ENCODE measurements around the gene TRAF3IP1. TPM values are rescaled to one million over a fixed set of nuclear protein-coding genes. Genes with fewer than 3 reads are reported as not detected.
A peak's percentile ranks its signal among the peaks of the same experiment; 100 is the strongest.
"Not testable (repeated sequence)": the region's sequence is repeated elsewhere in the genome, so short reads cannot be mapped to it uniquely, and the experiment has no call there.

Gene TRAF3IP1
- total RNA-seq, result 10 to 100 TPM; 21.0 to 21.5 TPM
- polyA plus RNA-seq, result 10 to 100 TPM; 14.4 to 15.8 TPM
- long read RNA-seq, donor 1, partial matches to known transcripts, result 2 of 6 reads
- long read RNA-seq, donor 1, other reads (novel, unspliced or antisense), result 4 of 6 reads
- long read RNA-seq, donor 2, partial matches to known transcripts, result 3 of 12 reads
- long read RNA-seq, donor 2, other reads (novel, unspliced or antisense), result 9 of 12 reads

GRCh38 chr2:238320246-238320647 is at the start of gene TRAF3IP1:
TRAF3IP1 (plus strand) TSS chr2:238320518; CDS start chr2:238320663, 145 bp downstream.
- no peaks in the 10 kb centered on the region for H3K9me3 ChIP-seq (ENCODE audit: control insufficient read depth, low read length)
- whole genome bisulfite sequencing, 2 donors, result 1% methylated on average over 40 to 58 of the region's 58 CpGs
- no peaks in the 10 kb centered on the region for H3K36me3 ChIP-seq (ENCODE audit: control insufficient read depth in 1 of 2, insufficient read depth in 2 of 2, low read length in 1 of 2)
- DNase-seq, result peak; percentile 95 to 98
- intact Hi-C loops (cut with DNase I), result loop anchor here in 1 of 2 donors (2.0 kb wide), 1 partner anchor 33 kb away; no protein-coding TSS in a partner anchor
- no peaks in the 10 kb centered on the region for H3K4me1 ChIP-seq (ENCODE audit: control insufficient read depth in 1 of 2, insufficient read depth in 2 of 2, low read length in 2 of 2)
- no peaks in the 10 kb centered on the region for H3K27me3 ChIP-seq (ENCODE audit: control insufficient read depth in 1 of 2, insufficient read depth in 2 of 2, low read length in 1 of 2)
- peak within 1 kb of the TSS in 1 of 2 donors; percentile 42 for H3K27ac ChIP-seq (ENCODE audit: low read depth in 1 of 2, low read length in 2 of 2)
- ATAC-seq (ENCODE audit: low FRiP score), result peak; percentile 98
- peak within 1 kb of the TSS; percentile 82 to 96 for H3K4me3 ChIP-seq (ENCODE audit: low read length in 2 of 2)

GRCh38 chr2:238270606-238271005 is 49.7 kb upstream of the TRAF3IP1 start:
- Histone ChIP-seq H3K4me1 (ENCODE audit: control insufficient read depth in 1 of 2, insufficient read depth in 2 of 2, low read length in 2 of 2) (no peaks in the 10 kb centered on the region), H3K36me3 (ENCODE audit: control insufficient read depth in 1 of 2, insufficient read depth in 2 of 2, low read length in 1 of 2) (peaks cover 3 to 5% of the 10 kb centered on the region in 2 donors), H3K9me3 (ENCODE audit: control insufficient read depth, low read length) (no peaks in the 10 kb centered on the region), H3K27ac (ENCODE audit: low read depth in 1 of 2, low read length in 2 of 2) (no peak overlapping the region), H3K27me3 (ENCODE audit: control insufficient read depth in 1 of 2, insufficient read depth in 2 of 2, low read length in 1 of 2) (no peaks in the 10 kb centered on the region), H3K4me3 (ENCODE audit: low read length in 2 of 2) (no peak overlapping the region)
- intact Hi-C loops (cut with DNase I), result no loop called here
- 83 to 89% methylated on average over 7 to 9 of the region's 9 CpGs for WGBS, 2 donors
- peak in 1 of 2 donors; percentile 29 for DNase-seq
- ATAC-seq (ENCODE audit: low FRiP score), result no peak

- Histone ChIP-seq H3K27ac (ENCODE audit: low read depth in 1 of 2, low read length in 2 of 2) (no peak overlapping the region), H3K36me3 (ENCODE audit: control insufficient read depth in 1 of 2, insufficient read depth in 2 of 2, low read length in 1 of 2) (peaks cover 3 to 5% of the 10 kb centered on the region in 2 donors)
These were observed 49.2 kb upstream of the TRAF3IP1 start for GRCh38 chr2:238271061-238271554.

GRCh38 chr2:238271686-238272085 is 48.6 kb upstream of the TRAF3IP1 start:
- H3K4me1 ChIP-seq (ENCODE audit: control insufficient read depth in 1 of 2, insufficient read depth in 2 of 2, low read length in 2 of 2); ATAC-seq (ENCODE audit: low FRiP score); H3K9me3 ChIP-seq (ENCODE audit: control insufficient read depth, low read length); H3K36me3 ChIP-seq (ENCODE audit: control insufficient read depth in 1 of 2, insufficient read depth in 2 of 2, low read length in 1 of 2); H3K4me3 ChIP-seq (ENCODE audit: low read length in 2 of 2); H3K27me3 ChIP-seq (ENCODE audit: control insufficient read depth in 1 of 2, insufficient read depth in 2 of 2, low read length in 1 of 2); H3K27ac ChIP-seq (ENCODE audit: low read depth in 1 of 2, low read length in 2 of 2); intact Hi-C loops (cut with DNase I): not testable (repeated sequence)
- 74 to 76% methylated on average over 8 of the region's 8 CpGs for WGBS, 2 donors
- DNase-seq, result peak in 1 of 2 donors; percentile 32

More at GRCh38 chr2:238271061-238271554, 49.2 kb upstream of the TRAF3IP1 start:
- DNase-seq (peak in 1 of 2 donors; percentile 28), ATAC-seq (ENCODE audit: low FRiP score) (no peak)
- intact Hi-C loops (cut with DNase I), result no loop called here
- 82 to 85% methylated on average over 13 of the region's 13 CpGs for WGBS, 2 donors
- Histone ChIP-seq H3K4me3 (ENCODE audit: low read length in 2 of 2) (no peak overlapping the region), H3K4me1 (ENCODE audit: control insufficient read depth in 1 of 2, insufficient read depth in 2 of 2, low read length in 2 of 2) (no peaks in the 10 kb centered on the region), H3K27me3 (ENCODE audit: control insufficient read depth in 1 of 2, insufficient read depth in 2 of 2, low read length in 1 of 2) (no peaks in the 10 kb centered on the region), H3K9me3 (ENCODE audit: control insufficient read depth, low read length) (no peaks in the 10 kb centered on the region)

- DNase-seq (peak in 1 of 2 donors; percentile 15), ATAC-seq (ENCODE audit: low FRiP score) (no peak)
- peaks cover 3 to 5% of the 10 kb centered on the region in 2 donors for H3K36me3 ChIP-seq (ENCODE audit: control insufficient read depth in 1 of 2, insufficient read depth in 2 of 2, low read length in 1 of 2)
- no peaks in the 10 kb centered on the region for H3K9me3 ChIP-seq (ENCODE audit: control insufficient read depth, low read length)
- WGBS, 2 donors, result 93 to 96% methylated on average over 4 of the region's 4 CpGs
- no peak overlapping the region for H3K4me3 ChIP-seq (ENCODE audit: low read length in 2 of 2)
- no peaks in the 10 kb centered on the region for H3K4me1 ChIP-seq (ENCODE audit: control insufficient read depth in 1 of 2, insufficient read depth in 2 of 2, low read length in 2 of 2)
- no peak overlapping the region for H3K27ac ChIP-seq (ENCODE audit: low read depth in 1 of 2, low read length in 2 of 2)
- H3K27me3 ChIP-seq (ENCODE audit: control insufficient read depth in 1 of 2, insufficient read depth in 2 of 2, low read length in 1 of 2), result no peaks in the 10 kb centered on the region
- intact Hi-C loops (cut with DNase I), result no loop called here
These were observed 48.2 kb upstream of the TRAF3IP1 start for GRCh38 chr2:238272156-238272555.

GRCh38 chr2:238273433-238273832 is 46.9 kb upstream of the TRAF3IP1 start:
- H3K36me3 ChIP-seq (ENCODE audit: control insufficient read depth in 1 of 2, insufficient read depth in 2 of 2, low read length in 1 of 2); H3K4me1 ChIP-seq (ENCODE audit: control insufficient read depth in 1 of 2, insufficient read depth in 2 of 2, low read length in 2 of 2); H3K27me3 ChIP-seq (ENCODE audit: control insufficient read depth in 1 of 2, insufficient read depth in 2 of 2, low read length in 1 of 2); H3K4me3 ChIP-seq (ENCODE audit: low read length in 2 of 2); ATAC-seq (ENCODE audit: low FRiP score); H3K27ac ChIP-seq (ENCODE audit: low read depth in 1 of 2, low read length in 2 of 2); intact Hi-C loops (cut with DNase I); H3K9me3 ChIP-seq (ENCODE audit: control insufficient read depth, low read length): not testable (repeated sequence)
- peak in 1 of 2 donors; percentile 41 for DNase-seq
- 90 to 95% methylated on average over 10 of the region's 10 CpGs for WGBS, 2 donors

- Histone ChIP-seq H3K27me3 (ENCODE audit: control insufficient read depth in 1 of 2, insufficient read depth in 2 of 2, low read length in 1 of 2) (no peaks in the 10 kb centered on the region), H3K27ac (ENCODE audit: low read depth in 1 of 2, low read length in 2 of 2) (no peak overlapping the region), H3K36me3 (ENCODE audit: control insufficient read depth in 1 of 2, insufficient read depth in 2 of 2, low read length in 1 of 2) (peaks cover 0 to 3% of the 10 kb centered on the region in 2 donors), H3K4me1 (ENCODE audit: control insufficient read depth in 1 of 2, insufficient read depth in 2 of 2, low read length in 2 of 2) (no peaks in the 10 kb centered on the region), H3K4me3 (ENCODE audit: low read length in 2 of 2) (no peak overlapping the region), H3K9me3 (ENCODE audit: control insufficient read depth, low read length) (no peaks in the 10 kb centered on the region)
- ATAC-seq (ENCODE audit: low FRiP score), result no peak
- no peak for DNase-seq
- WGBS, 2 donors, result 90 to 93% methylated on average over 20 of the region's 20 CpGs
- intact Hi-C loops (cut with DNase I), result no loop called here
These were observed 46.0 kb upstream of the TRAF3IP1 start for GRCh38 chr2:238274152-238274865.

GRCh38 chr2:238277695-238278094 is 42.6 kb upstream of the TRAF3IP1 start:
- Histone ChIP-seq H3K36me3 (ENCODE audit: control insufficient read depth in 1 of 2, insufficient read depth in 2 of 2, low read length in 1 of 2) (no peaks in the 10 kb centered on the region), H3K27me3 (ENCODE audit: control insufficient read depth in 1 of 2, insufficient read depth in 2 of 2, low read length in 1 of 2) (no peaks in the 10 kb centered on the region), H3K4me3 (ENCODE audit: low read length in 2 of 2) (no peak overlapping the region), H3K9me3 (ENCODE audit: control insufficient read depth, low read length) (no peaks in the 10 kb centered on the region), H3K27ac (ENCODE audit: low read depth in 1 of 2, low read length in 2 of 2) (no peak overlapping the region), H3K4me1 (ENCODE audit: control insufficient read depth in 1 of 2, insufficient read depth in 2 of 2, low read length in 2 of 2) (no peaks in the 10 kb centered on the region)
- DNase-seq (peak; percentile 24 to 62), ATAC-seq (ENCODE audit: low FRiP score) (no peak)
- WGBS, 2 donors, result 84 to 85% methylated on average over 15 of the region's 15 CpGs
- intact Hi-C loops (cut with DNase I), result no loop called here
